ENCODE results near the gene GNB1. TPM values are rescaled to one million over a fixed set of nuclear protein-coding genes. Genes with fewer than 3 reads are reported as not detected.

The GNB1 gene
- total RNA-seq, 1 experiment from 2014 or later = 99.8 TPM

DNA sequence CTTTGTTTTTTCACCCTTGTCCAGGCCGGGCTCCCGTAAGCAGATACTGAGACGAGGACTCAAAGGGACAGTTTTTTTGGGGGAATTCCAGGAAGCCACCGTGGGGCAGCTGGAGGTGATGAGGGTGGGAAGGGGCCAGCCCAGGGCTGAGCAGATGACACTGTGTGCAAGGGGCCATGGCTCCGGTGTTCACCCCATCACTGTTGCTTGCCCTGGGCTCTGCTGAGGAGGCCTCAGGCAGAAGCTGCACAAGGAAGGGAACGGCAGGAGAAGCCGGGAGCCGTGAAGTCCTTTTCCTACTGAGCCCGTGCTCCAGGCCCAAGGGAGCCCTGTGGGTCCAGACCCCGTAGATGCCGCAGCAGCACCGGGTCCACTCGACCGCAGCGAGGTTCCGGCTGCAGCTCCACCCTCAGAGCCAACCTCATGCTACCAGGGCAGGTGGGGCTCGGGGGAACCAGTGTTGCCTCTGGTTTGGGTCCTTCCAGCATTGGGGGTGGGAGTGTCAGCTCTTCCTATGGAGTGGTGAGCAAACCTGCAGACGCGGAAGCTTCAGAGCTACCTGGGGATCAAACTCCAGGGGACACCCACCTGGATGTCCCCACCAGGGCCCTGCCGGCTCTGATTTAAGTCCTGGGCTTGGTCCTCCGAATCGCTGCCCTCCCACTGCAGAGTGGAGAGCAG, 19.9 kb upstream of the GNB1 start:
- DNase-seq (ENCODE audit: low read depth) = no peak

GRCh38 chr1:1910033-1910465, 19.2 kb upstream of the GNB1 start:
- DNase-seq (ENCODE audit: low read depth) = no peak

GRCh38 chr1:1908506-1908791, 17.6 kb upstream of the GNB1 start:
- no peak for DNase-seq (ENCODE audit: low read depth)

- DNase-seq (ENCODE audit: low read depth) = no peak
These were observed 16.3 kb upstream of the GNB1 start for GRCh38 chr1:1907098-1907736.

DNA sequence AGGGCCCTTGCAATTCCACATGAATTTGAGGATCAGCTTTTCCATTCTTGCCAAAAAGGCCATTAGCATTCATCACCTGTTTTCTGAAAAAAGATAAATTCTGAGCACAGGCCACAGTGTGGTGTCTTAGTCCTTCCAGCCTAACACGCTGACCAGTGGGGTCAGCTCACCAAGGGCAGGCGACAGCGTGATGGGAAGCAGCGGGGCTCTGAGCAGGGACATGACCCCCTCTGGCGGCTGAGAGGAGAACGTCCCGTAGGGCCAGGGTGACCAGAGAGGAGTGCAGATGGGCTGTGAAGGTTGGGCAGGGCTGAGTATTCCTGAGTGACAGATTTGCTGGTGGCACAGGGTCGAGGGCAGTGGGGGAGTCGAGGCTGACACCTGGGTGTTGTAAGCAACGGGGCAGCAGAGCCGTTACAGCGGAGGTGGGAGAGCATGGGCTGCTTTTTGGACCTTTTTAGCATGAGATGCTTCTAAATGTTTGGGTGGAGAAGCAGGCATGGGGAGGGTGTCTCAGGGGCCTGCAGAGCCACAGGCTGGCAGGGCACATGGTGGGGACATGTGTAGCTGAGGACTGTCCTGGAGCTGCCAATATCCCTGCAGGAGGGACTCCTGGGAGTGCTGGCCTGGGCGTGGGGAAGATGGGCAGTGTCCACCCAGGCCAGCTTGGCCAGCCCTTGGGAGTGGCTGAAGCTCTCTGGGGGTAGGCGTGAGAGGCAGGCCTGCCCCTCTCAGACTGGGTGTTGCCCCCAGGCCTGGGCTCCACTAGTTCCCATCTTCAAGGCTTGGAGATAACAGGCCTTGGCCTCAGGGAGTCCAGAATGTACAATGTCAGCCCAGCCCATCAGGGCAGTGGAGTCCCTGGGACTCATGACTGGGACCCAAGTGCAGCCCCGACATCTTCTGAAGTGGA, 15.6 kb upstream of the GNB1 start:
- DNase-seq (ENCODE audit: low read depth) = peak; percentile 81

DNA sequence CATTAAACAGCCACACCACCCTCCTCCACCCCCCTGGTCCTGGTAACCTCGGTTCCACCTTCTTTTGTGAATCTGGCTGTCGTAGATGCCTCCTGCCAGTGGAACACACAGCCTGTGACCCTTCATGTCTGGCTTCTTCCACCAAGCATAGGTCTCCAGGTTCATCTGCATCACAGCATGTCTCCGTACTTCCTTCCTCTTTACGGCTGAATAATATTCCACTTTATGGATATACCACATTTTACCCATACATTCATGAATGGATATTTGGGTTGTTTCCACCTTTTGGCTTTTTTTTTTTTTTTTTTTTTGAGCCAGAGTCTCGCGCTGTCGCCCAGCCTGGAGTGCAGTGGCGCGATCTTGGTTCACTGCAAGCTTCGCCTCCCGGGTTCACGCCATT, 12.3 kb upstream of the GNB1 start:
- DNase-seq (ENCODE audit: low read depth) = no peak

DNA sequence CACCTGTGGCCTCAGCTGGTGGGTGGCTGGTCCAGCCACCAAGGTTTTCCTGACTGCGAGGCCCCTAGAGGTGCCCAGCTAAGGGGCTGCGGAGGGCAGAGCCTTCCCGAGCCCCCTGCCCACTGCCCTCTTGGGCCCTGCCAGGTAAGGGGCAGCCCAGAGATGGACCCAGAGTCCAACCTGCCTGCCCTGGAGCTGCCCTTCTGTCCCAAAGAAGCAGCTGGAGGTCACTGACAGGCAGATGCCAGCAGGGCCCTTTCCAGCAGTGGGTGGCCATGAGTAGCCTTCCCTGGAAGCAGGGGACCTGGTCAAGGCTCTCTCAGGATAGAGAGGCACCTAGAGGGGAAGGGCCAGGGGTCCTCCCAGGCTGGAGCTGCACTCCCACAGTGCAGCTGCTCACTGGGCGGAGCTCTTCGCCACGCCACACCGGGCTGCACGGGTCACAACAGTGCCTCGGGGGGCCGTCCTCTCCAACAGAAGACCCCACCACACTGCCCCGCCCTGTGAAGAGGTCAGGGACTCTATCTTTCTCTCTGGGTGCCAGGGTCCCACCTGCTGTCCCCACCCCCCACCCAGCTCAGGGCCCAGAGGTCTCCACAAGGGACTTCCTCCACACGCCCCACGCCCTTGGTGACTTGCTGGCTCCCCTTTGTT, 10.9 kb upstream of the GNB1 start:
- DNase-seq (ENCODE audit: low read depth) = no peak

- DNase-seq (ENCODE audit: low read depth) = no peak
These were observed 10.2 kb upstream of the GNB1 start for GRCh38 chr1:1900883-1901640.

- DNase-seq (ENCODE audit: low read depth) = no peak
These were observed 9.1 kb upstream of the GNB1 start for GRCh38 chr1:1899967-1900327.

GRCh38 chr1:1899266-1899966, 8.5 kb upstream of the GNB1 start:
- DNase-seq (ENCODE audit: low read depth) = no peak

GRCh38 chr1:1898246-1898933, 7.5 kb upstream of the GNB1 start:
- no peak for DNase-seq (ENCODE audit: low read depth)

DNA sequence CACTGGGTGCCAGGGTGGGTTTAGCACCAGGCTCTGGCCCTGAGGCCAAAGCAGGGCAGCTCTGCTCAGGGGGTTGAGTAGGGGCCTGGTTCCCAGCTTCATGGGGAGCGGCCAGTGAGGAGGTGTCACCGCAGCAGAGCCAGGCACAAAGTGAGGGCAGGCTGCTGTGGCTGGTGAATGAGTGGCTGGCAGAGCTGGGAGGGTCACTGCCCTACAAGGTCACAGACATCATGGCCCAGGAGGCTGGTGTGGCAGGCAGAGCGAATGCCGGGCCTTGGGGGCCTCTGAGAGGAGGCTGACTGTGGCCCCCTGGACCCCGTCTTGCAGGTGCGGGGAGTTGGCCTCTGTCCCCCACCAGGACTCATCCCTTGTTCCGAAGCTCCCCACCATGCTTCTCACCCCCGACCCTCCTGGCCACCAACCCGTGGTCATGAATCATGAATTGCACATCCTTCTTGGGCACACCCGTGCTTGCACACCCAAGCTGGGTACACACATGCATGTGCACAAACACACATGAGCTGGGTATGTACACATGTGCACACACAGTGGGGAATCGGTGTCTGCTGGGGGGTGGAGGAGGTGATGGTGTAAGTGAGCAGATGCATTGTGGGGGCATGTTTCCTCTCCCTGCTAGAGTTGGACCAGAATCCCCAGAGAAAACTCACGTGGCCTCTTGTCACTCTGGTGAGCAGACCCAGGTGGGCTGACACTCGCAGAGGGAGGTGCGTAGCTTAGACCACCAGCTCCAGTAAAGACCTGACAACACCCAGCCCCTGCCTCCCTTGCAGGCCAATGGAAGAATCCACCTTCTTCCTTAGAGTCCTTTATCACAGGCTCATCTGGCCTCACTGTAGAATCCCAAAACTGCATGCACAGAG, 4.8 kb upstream of the GNB1 start:
- no peak for DNase-seq (ENCODE audit: low read depth)

- no peak for DNase-seq (ENCODE audit: low read depth)
These were observed 4.2 kb upstream of the GNB1 start for GRCh38 chr1:1895060-1895418.

- no peak for DNase-seq (ENCODE audit: low read depth)
These were observed 3.6 kb upstream of the GNB1 start for GRCh38 chr1:1894354-1895059.

- DNase-seq (ENCODE audit: low read depth) = no peak
These were observed 3.1 kb upstream of the GNB1 start for GRCh38 chr1:1893997-1894353.

GRCh38 chr1:1893291-1893985, 2.6 kb upstream of the GNB1 start:
- DNase-seq (ENCODE audit: low read depth) = no peak

DNA sequence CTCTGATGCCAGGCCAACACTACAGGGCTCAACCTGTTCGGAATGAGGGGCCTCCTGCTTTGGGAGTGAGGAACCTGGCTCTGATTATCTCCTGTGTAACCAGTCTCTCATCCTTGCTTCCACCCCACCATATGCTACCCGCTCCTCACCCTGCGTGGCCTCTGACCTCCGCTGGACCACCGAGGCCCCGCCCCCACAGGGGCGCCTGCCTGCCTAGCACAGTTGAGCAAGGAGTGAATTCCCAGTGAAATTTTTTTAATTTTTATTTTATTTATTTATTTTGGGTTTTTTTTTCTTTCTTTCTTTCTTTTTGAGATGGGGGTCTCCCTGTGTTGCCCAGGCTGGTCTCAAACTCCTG, 1.9 kb upstream of the GNB1 start:
- no peak for DNase-seq (ENCODE audit: low read depth)

- DNase-seq (ENCODE audit: low read depth) = no peak
These were observed 1.3 kb upstream of the GNB1 start for GRCh38 chr1:1892079-1892762.

Data from LHCN-M2 (cell line).